ENCODE data around the gene CUL9. TPM values are rescaled to one million over a fixed set of nuclear protein-coding genes. Genes with fewer than 3 reads are reported as not detected.

The CUL9 gene
- total RNA-seq, 1 donor from 2014 or later = 15.2 TPM

DNA sequence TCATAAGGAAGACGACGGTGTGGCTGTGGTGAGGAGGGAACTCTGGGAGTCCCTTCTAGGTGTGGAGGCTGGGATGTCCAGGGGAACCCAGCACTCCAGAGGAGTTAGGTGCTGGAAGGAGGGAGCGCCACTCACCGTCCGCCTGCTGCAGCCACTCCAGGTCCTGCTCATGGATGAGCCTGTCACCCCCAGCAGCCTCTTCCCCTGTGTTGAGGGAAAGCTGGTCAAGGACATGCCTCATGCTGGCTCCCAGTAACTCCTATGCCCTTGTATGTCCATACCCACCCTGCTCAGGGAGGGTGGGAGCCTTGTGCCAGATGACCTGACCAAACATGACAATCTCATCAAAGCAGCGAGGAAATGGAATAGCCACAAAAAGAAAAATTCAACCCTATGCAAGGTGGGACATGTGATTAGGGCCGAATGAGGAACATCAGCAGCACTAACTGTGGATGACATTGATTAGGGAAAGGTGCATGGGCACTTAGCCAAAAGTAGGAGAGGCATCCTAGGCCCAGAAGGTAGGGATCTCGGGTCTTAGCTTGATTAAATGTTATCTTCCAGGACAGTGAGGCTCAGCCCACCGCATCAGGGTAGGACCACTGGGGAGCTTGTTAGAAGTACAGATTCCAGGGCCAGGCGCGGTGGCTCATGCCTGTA lies 44.3 kb downstream of the CUL9 start:
- no peak for DNase-seq (ENCODE audit: low spot score)

DNA sequence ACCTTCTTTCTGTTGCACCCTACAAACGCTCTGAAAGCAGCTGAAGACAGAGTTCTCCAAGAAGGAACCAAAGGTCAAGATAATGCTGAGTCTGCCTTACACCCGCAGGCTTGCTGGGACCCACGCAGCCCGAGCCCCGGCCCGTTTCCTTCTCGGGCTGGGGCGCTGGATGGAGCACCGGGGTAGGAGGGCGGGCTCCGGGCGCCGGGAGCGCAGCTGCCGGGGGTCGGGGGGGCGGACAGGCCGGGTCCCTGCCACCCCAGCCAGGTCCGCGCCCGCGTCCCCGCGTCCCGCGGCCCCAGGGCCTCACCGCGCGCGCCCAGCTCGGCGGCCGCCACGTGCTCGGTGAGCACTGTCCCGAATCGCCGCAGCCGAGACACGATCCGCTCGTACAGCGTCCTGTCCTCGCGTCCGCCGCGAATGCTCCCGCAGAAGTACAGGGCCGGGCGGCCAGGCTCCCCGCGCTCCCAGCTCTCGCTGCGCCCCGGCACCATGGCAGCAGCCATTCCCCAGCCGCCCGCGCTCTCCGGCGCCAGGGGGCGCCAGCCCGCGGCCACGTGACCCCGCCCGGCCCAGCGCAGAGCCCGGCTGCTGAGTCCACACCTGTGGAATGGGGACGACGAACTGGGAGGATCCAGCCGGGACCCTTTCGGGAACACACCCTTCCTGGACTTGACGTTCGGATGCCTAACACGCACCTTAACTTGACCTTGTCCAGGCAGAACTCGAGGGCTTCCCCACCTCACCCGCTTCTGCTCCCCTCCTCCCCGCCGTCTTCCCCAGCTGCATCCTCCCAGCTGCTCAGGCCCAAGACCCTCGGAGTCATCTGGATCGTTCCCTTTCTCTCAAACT lies 47.2 kb downstream of the CUL9 start, which contains the start of gene DNPH1:
DNPH1 (minus strand) TSS at position 531 of the 852 bp plus-strand sequence; CDS start at position 506, 25 bp downstream.
- peak; percentile 80 for DNase-seq (ENCODE audit: low spot score)

DNA sequence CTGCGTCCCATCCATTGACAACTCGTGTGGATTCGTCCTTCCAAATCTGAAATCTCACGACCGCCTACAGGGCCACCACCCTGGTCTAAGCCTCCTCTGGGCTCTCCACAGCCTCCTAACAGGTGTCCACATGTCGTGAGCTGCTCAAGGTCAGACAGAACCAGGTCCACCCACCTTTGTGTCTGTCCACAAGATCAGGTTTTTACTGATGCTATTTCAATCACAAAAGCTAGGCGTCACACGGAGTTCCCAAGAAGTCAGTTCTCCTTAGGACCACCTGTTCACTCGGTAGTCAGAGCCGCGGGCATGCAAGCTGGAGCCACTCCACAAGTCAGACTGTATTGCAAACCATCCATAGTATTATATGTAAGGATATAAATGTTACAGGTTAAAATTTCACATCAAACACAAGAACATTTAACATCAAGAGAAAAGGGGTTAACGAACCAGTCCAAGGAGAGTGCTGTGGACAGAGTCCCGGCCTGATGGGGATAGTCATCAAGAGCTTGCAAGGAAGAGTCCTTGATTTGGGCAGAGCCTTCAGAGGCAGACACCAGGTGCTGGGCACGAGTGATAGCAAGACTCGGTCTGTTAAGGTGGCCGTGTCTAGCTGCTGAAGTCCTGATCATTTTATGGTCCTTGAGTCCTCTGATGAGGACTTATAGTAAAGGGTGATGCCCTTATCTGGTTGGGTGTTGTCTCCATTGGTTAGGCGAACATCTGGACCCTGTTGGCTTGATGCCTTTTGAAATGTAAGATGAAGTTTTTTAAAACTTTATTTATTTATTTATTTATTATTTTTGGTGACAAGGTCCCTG lies 48.0 kb downstream of the CUL9 start:
- DNase-seq (ENCODE audit: low spot score) = no peak

DNA sequence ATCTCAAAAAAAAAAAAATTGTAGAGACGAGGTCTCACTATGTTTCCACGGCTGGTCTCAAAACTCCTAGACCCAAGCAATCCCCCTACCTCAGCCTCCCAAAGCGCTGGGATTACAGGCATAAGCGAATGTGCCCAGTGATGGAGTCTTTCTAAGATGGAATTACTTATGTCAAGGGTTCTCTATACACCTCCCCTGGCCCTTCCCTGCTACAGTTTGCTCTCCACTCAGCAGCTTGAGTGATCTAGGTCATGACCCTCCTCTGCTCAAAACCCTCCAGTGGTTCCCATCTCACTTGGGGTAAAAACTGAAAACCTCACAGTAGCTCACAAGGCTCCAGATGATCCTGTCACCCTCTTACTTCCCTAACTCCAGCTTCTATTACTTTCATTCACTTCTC lies 49.1 kb downstream of the CUL9 start:
- DNase-seq (ENCODE audit: low spot score) = no peak

DNA sequence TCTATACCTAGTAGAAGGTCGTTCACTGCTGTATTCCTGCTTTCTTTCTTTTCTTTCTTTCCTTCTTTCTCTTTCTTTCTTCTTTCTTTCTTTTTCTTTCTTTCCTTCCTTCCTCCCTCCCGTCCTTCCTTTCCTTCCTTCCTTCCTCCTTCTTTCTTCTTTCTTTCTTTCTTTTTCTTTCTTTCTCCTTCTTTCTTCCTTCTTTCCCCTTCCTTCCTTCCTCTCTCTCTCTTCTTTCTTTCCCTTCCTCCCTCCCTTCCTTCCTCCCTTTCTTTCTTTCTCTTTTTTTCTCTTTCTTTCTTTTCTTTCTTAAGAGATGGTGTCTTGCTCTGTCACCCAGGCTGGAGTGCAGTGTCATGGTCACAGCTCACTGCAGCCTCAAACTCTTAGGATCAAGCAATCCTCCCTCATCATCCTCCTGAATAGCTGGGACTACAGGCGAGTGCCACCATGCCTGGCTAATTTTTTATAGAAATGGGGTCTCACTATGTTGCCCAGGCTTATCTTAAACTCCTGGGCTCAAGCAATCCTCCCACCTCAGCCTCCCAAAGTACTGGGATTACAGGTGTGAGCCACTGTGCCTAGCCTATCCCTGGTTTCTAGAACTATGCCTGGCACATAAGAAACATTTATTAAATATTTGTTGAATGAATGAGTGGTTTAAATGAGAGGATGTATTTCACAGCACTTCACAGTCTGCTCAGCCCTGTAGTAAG lies 49.9 kb downstream of the CUL9 start:
- DNase-seq (ENCODE audit: low spot score) = no peak

DNA sequence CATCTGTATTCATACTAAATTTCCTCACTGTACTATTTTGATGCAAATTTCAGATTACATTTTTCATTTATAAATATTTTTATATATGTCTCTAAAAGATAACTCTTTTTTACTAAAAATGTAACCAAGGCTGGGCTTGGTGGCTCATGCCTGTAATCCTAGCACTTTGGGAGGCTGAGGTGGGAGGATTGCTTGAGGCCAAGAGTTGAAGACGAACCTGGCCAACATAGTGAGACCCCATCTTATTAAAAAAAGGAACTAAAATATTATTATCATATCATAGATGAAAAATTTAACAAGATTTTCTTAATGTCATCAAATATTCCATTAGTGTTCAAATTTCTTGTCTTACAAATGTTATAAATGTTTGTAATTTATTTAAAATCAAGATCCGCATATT lies 53.8 kb downstream of the CUL9 start:
- no peak for DNase-seq (ENCODE audit: low spot score)

DNA sequence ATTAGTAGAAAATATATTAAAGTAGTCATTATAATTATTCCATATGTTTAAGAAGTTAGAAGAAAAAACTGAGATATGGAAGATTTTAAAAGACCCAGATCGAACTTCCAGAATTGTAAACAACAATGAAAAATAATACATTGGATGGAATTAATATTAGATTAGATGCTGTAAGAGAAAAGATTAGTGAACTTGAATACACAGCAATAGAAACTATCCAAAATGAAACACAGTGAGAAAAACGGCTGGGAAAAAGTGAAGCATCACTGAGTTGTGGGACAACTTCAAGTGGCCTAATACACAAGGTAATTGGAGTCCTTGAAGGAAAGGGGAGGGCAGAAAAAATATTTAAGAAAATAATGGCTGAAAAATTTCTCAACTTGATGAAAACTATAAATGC lies 57.1 kb downstream of the CUL9 start:
- no peak for DNase-seq (ENCODE audit: low spot score)

DNA sequence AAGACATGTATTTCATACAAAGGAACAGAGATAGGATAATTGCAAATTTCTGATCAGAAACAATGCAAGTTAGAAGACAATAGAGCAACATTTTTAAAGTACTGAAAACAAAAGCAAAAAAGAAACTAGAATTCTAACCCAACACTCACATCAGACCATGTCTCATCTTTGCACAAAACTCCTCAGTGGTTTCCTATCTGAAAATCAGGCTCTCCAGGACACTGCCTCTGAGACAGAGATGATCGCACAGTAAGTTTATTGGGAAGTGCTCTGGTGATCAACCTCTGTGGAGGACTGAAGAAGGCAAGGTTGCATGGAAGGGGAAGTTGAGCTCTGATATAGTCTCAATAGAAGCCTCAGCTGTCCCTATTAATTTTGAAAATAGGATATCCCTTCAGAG lies 59.0 kb downstream of the CUL9 start:
- no peak for DNase-seq (ENCODE audit: low spot score)

DNA sequence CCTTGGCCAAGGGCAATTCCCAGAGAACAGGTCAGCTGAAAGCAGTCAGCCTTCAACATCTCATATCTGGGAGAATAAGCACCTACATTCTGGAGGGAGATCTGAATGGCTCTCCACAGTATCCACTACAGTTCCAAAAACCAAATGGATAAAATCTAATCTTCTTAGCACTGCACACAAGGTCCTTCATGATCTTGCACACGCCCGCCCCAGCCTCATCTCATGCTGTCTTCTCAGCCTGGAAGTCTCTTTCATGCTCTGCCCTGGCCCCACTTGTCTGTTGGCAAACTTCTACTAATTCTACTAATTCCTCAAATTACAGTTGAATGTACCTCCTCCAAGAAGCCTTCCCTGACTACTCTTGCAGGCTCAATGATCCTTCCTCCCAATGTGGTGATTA lies 59.5 kb downstream of the CUL9 start:
- no peak for DNase-seq (ENCODE audit: low spot score)

DNA sequence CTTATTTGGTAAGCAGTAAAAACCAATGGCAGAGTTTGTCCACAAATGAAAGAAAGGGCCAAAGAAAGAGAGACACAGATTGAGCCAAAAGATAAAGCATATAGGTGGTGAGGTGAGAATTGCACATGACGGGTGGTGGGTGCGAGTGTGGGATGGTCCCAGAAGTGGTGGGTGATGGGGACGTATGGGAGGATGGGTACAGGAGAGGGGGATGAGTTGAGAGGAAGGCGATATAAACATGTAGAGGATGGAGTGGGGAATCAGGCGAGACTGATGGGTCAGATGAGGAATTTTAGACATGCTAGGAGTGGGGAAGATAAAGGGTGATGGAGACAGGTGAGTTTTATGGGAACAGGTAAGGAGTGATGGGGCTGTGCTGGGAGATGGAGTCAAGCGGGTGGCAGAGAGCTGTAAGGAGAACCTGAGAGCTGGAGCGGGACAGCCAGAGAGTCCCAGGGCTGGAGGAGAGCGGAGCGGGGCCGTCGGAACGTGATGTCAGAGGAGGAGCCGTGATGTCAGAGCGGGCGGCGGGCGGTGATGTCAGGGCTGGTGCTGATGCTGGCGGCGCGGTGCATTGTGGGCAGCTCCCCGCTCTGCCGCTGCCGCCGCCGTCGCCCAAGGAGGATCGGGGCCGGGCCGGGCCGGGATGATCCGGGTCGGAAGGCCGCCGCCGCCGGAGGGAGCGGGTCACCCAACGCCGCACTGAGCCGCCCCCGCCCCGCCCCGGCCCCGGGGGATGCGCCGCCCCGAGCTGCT lies 61.1 kb downstream of the CUL9 start, which contains the start of gene TTBK1:
TTBK1 (plus strand) TSS at position 574 of the 756 bp plus-strand sequence. CDS start 3,180 bp downstream, outside the sequence.
- no peak for DNase-seq (ENCODE audit: low spot score)

DNA sequence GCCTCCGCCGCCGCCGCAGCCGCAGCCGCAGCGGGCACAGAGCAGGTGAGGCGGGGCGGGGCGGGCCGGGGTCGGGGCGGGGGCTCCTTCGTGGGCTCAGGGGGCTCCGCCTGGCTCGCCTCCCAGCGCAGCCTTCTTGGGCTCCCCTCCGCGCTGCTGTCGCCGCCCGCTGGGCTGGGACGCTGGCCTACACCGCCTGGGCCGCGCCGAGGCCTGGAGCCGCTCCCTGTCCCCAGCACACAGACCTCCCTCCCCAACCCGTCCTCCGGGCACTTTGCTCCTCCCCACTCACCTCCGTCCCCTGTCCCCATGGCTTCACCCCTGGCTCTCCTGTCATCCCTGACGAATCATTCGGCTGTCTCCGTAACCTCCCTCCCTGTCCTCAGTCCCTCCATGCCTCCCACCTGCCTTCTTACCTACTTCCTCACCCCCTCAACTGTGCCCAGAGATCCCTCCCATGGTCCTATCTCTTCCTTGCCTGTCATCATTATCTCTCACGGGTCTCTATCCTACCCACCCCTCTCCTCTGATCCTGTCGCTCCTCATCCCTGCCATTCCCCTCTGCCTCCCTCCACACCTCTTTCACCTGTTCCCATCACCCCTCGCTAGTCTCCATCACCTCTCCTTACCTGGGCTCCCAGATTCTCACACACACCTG lies 61.8 kb downstream of the CUL9 start:
- DNase-seq (ENCODE audit: low spot score) = no peak

DNA sequence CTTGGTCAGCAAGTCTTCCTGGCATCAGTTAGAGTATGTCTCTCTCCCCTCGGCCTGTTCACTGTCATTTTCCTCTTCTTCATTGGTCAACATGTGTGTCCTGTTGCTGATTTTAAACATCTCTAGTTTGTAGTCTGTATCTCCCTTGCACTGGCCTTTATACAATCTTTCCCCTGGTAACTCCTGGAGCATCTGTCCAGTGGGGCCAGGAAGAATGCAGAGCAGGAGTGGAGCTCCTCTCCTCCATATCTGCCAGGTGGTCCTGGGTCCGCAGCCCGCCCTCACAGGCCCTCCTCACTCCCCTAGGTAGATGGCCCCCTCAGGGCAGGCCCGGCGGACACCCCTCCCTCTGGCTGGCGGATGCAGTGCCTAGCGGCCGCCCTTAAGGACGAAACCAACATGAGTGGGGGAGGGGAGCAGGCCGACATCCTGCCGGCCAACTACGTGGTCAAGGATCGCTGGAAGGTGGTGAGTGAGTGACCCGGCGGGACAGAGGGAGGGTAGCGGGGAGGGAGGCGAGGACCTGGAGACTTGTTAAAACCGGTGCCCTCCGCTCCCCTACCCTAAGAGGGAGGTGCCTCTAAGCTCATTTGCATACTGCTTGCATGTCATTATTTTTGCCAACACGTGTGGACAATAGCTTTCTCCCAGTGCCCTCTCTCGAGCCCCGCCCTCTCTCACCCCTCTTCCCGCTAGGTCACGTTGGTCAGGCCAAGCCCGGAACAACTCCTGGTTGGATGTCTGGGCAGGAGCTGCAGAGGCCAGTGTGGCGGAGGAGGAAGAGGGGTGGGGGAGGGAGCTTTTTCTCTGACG lies 64.5 kb downstream of the CUL9 start:
- peak; percentile 59 for DNase-seq (ENCODE audit: low spot score)

DNA sequence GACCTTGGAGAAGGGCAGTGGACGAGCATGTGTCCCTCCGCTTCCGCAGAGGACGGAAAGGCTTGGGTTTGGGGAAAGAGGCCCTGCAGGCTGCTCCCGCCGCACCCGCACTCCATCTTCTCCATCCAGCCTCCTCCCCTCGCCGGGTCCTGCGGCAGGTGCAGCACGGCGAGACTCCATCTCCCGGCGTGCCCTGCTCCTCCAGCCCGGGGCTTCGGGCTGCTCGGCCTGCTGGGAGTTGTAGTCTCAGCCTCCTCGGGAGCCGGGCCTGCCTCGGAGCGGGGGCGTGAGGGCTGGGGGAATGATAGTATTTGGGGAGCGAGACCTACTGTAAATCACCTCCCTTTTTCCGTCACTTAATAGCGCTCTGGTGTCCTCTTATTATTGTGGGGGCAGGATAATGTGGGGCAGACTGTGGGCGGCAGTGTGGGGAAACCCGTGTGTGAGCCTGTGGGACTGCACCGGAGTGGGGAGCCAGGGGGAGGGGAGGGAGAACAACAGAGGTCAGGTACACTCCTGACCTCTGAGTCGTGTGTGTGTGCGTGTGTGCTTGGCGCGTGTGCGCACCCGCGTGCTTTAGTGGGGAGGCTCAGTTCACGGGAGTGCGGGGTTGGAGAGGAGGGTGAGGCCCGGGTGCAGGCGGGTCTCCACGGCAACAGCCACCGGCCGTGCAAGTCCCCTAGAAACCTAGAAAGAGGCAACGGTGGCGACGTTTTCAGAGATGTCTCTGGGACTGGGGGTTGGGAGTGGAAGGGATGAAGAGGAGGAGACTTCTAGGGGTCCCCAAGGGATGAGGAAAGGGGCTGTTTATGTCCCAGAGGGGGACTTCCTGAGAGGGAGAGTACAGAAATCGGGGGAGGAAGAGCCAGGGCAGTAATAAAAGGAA lies 65.4 kb downstream of the CUL9 start:
- DNase-seq (ENCODE audit: low spot score) = peak; percentile 72

DNA sequence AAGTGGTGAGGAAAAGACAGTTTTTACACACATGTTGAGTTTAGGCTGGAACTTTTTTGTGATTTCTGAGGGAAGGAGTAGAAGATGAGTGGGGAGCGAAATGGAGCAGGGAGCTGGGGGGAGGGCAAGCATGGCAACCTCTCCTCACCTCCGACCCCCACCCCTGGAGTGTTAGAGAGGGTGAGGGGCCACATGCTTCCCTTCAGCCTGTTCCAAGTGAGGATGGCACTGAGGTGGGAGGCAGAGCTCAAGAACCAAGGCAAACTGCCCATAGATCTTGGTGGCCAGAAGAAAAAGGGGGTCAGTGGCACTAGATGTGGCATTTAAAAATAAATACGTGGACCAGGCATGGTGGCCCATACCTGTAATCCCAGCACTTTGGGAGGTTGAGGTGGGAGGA lies 66.1 kb downstream of the CUL9 start:
- DNase-seq (ENCODE audit: low spot score) = no peak

DNA sequence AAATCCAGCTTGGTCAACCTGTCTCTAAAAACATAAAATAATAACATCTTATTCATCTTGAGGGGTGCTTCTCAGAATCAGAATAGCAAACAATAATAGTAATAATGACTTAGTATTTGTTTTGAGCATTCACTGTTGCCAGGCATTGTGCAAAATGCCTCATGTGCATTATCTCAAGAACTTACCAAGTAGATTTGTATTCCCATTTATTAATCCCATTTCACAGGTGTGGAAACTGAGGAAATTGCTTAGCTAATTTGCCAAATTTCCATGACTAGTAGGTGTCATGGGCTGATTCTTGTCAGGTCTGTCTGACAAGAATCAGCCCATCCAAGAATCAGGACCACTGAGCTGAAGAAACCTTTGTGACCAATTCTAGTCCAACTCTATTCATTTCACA lies 66.8 kb downstream of the CUL9 start:
- DNase-seq (ENCODE audit: low spot score) = no peak

DNA sequence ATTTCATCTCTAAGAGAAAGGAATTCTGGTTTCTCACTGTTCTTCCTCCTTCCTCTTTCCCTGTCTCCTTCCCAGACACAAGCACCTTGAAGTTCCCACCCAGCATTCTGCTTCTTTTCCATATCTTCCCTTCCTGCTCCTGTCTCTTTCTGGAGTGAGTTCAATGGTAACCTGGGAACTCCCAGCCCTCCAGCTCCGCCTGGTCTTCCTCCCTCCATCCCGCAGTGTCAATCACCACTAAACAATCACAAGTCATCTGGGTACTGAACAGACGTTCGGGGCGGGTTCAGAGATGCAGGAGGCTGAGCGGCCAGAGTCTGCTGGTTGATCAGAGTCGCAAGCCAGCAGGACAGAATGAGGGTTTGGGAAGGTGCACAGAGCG lies 69.0 kb downstream of the CUL9 start:
- no peak for DNase-seq (ENCODE audit: low spot score)

DNA sequence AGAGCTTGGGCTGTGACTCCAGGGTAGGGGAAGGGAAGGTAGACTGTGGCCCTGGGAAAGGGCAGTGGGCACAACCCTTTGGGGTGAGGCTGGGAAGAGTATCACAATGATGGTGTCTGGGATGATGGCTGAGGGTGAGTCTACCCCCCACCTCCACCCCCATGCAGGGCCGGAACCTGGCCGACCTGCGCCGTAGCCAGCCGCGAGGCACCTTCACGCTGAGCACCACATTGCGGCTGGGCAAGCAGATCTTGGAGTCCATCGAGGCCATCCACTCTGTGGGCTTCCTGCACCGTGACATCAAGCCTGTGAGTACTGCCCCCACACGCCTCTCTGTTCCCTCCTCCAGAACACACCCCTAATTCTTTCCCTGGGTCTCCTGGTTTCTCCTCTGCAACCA lies 71.4 kb downstream of the CUL9 start:
- no peak for DNase-seq (ENCODE audit: low spot score)

DNA sequence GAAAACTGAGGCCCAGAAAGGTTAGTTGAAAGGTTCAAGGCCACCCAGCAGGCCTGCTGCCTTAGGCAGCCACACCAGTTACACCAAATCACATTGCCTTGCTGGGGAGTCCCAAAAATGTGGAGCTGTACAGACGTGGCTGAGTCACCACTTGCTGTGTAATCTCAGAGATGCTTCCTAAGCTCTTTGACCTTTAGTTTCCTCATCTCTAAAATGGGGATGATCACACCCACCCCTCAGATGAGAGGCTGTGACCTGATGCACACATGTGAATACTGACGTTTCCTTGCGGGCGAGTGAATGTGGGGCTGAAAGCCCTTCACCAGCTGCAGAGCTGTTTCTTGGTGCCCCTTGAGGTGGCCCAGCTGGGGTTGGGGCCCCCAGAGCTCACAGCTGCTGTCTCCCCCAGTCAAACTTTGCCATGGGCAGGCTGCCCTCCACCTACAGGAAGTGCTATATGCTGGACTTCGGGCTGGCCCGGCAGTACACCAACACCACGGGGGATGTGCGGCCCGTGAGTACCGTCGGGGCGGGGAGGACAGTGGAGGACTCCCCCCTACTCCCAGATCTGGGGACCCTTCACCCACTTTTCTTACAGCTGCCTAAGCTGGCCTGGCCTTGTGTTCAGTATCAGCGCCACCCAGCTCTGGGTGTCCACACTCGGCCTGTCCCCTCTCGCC lies 72.3 kb downstream of the CUL9 start:
- no peak for DNase-seq (ENCODE audit: low spot score)

Measured in umbilical cord (tissue), 2 donors.